Ectodermal cell (in vitro differentiated cells): ENCODE data around the gene NCOA3.
A peak's percentile ranks its signal among the peaks of the same experiment; 100 is the strongest.

Experiments used
- H3K27ac ChIP-seq: 2 replicates; pipeline ENCODE4 v1.7.0; 2013; ENCODE audit warnings: mild to moderate bottlenecking, low read depth, low read length; ENCODE audit not compliant: insufficient read depth, poor library complexity, severe bottlenecking
- H3K27me3 ChIP-seq: 2 replicates; pipeline ENCODE4 v1.7.0; 2013; ENCODE audit warnings: mild to moderate bottlenecking, low read length; ENCODE audit not compliant: insufficient read depth, control insufficient read depth, poor library complexity, severe bottlenecking
- H3K36me3 ChIP-seq: one replicate; pipeline ENCODE4 v1.7.0; 2013; ENCODE audit warnings: low read length; ENCODE audit not compliant: control insufficient read depth, insufficient read depth
- H3K4me1 ChIP-seq: one replicate; pipeline ENCODE4 v1.7.0; 2013; ENCODE audit warnings: low read length; ENCODE audit not compliant: control insufficient read depth, insufficient read depth
- H3K4me3 ChIP-seq: 2 replicates; pipeline ENCODE4 v1.7.0; 2013; ENCODE audit warnings: low read depth, low read length, control low read depth; ENCODE audit not compliant: insufficient read depth
- H3K9me3 ChIP-seq: 2 replicates; pipeline ENCODE4 v1.7.0; 2013; ENCODE audit warnings: mild to moderate bottlenecking, low read length, moderate library complexity; ENCODE audit not compliant: control insufficient read depth
- WGBS, 2 experiments: methylation state at CpG; one replicate each; pipeline ENCODE4 v1.1.7; 2013; ENCODE audit warnings: missing lambda C conversion rate in 2 of 2; 5-methylcytosine and 5-hydroxymethylcytosine counted together

Gene NCOA3

DNA sequence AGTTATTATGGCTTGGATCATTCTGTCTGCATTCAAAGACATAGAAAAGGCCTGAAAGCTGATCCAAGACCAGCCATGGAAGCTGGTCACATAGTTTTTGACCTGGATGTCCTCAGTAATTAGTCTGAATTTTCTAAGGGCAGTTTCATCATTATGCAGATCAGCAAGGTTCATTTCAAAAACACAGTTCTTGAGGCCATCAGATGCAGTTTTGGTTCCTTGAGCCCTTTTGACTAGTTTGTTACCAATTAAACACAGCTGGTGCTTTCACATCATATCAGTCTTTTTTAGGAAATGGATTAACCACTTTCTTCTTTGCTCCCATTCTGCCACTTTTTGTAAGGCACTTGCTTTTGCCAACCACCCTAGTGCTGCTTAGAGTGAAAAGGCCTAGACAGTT, 129.4 kb downstream of the NCOA3 start:
- Histone ChIP-seq H3K36me3 (peaks cover 7% of the 10 kb centered on the region), H3K4me3 (no peak overlapping the region), H3K4me1 (no peaks in the 10 kb centered on the region), H3K27me3 (no peaks in the 10 kb centered on the region), H3K27ac (no peak overlapping the region), H3K9me3 (no peaks in the 10 kb centered on the region)

DNA sequence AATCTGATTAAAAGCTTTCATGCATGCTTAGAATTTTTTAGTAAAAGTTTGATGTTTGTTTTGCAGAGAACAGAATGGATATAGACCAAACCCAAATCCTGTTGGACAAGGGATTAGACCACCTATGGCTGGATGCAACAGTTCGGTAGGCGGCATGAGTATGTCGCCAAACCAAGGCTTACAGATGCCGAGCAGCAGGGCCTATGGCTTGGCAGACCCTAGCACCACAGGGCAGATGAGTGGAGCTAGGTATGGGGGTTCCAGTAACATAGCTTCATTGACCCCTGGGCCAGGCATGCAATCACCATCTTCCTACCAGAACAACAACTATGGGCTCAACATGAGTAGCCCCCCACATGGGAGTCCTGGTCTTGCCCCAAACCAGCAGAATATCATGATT, 133.6 kb downstream of the NCOA3 start:
- Histone ChIP-seq H3K4me1 (no peaks in the 10 kb centered on the region), H3K4me3 (no peak overlapping the region), H3K9me3 (no peaks in the 10 kb centered on the region), H3K36me3 (peaks cover 27% of the 10 kb centered on the region), H3K27ac (no peak overlapping the region), H3K27me3 (no peaks in the 10 kb centered on the region)
- 95 to 97% methylated on average over 4 of the region's 4 CpGs for WGBS, 2 experiments

DNA sequence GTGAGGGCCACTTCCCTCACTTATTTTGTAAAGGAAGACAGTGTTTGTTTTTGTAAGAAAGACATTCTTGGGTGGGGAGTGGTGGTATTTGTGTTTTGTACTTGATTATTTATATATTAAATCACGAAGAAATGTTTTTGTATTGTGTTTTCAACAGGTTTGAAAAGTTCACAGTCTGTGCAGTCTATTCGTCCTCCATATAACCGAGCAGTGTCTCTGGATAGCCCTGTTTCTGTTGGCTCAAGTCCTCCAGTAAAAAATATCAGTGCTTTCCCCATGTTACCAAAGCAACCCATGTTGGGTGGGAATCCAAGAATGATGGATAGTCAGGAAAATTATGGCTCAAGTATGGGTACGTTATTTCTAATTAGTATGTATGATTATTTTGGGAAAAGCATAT, 137.2 kb downstream of the NCOA3 start:
- no peak overlapping the region for H3K4me3 ChIP-seq
- 71 to 100% methylated on average over 3 to 4 of the region's 4 CpGs for WGBS, 2 experiments
- H3K27ac ChIP-seq = no peak overlapping the region
- H3K4me1 ChIP-seq = no peaks in the 10 kb centered on the region
- no peaks in the 10 kb centered on the region for H3K27me3 ChIP-seq
- H3K36me3 ChIP-seq = peaks cover 40% of the 10 kb centered on the region
- H3K9me3 ChIP-seq = no peaks in the 10 kb centered on the region

DNA sequence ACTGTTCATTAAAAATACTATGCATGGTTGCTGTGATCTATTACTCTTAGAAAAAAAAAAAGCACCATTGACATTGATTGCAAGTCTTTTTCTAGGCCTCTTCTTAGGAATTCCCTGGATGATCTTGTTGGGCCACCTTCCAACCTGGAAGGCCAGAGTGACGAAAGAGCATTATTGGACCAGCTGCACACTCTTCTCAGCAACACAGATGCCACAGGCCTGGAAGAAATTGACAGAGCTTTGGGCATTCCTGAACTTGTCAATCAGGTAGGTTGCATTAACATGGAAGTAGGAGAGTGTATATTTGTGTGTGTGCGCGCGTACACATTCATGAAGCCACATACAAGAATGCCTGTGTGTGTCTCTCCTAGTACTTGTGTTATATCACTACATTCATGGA, 140.4 kb downstream of the NCOA3 start:
- Histone ChIP-seq H3K27ac (no peak overlapping the region), H3K4me1 (no peaks in the 10 kb centered on the region), H3K36me3 (peaks cover 36% of the 10 kb centered on the region), H3K4me3 (no peak overlapping the region), H3K27me3 (no peaks in the 10 kb centered on the region), H3K9me3 (no peaks in the 10 kb centered on the region)
- 100% methylated on average over 3 to 4 of the region's 4 CpGs for WGBS, 2 experiments

DNA sequence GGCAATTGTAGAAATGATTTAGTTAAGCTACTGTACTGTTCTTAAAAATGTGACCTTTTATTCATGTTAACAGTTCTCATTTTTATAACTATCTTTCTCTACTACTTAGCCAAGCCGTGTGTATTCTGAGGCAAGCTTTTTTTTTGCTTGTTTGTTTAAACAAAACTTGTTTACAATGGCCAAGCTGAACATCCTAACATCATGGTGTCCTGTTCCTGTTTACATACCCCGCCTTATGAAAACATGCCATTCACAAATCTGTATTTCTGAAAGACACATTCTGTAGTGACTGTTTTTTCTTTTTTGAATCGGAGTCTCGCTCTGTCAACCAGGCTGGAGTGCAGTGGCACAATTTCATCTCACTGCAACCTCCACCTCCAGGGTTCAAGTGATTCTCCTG, 140.9 kb downstream of the NCOA3 start:
- H3K27ac ChIP-seq = no peak overlapping the region
- no peaks in the 10 kb centered on the region for H3K4me1 ChIP-seq
- peaks cover 35% of the 10 kb centered on the region for H3K36me3 ChIP-seq
- H3K4me3 ChIP-seq = no peak overlapping the region
- H3K27me3 ChIP-seq = no peaks in the 10 kb centered on the region
- no peaks in the 10 kb centered on the region for H3K9me3 ChIP-seq
- 79 to 82% methylated on average over 4 of the region's 4 CpGs for WGBS, 2 experiments

DNA sequence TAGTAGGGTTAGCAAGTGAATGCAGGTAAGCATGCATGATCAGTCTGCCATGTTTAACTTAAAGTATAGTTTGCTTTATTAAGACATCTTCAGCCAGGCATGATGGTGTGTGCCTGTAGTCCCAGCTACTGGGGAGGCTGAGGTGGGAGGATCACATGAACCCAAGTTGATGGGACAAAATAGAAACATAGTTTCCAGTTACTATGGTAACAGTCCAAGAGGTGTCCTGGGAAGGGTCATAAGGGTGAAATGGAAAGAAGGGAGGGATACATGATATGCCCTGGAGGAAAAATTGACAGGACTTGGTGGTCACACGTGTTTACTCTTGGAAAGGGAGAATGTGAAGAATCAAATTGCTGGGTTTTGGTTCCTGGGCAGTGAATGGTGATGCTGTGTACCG, 143.9 kb downstream of the NCOA3 start:
- peaks cover 19% of the 10 kb centered on the region for H3K36me3 ChIP-seq
- H3K4me1 ChIP-seq = no peaks in the 10 kb centered on the region
- WGBS, 2 experiments = 93 to 96% methylated on average over 2 of the region's 2 CpGs
- no peak overlapping the region for H3K4me3 ChIP-seq
- no peak overlapping the region for H3K27ac ChIP-seq
- H3K27me3 ChIP-seq = no peaks in the 10 kb centered on the region
- H3K9me3 ChIP-seq = no peaks in the 10 kb centered on the region

DNA sequence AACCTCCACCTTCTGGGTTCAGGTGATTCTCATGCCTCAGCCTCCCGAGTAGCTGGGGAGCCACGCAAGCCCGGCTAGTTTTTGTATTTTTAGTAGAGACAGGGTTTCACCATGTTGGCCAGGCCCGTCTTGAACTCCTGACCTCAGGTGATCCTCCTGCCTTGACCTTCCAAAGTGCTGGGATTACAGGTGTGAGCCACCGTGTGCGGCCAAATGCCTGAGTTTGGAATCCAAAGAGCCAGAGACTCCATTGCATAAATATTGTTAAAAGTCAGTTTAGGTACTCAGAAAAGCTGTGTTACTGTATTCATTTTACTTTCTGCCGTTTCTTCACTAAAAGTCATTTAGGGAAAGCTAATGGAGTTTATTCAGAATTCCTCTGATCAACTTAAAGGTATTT, 146.3 kb downstream of the NCOA3 start:
- H3K27ac ChIP-seq = no peak overlapping the region
- peaks cover 22% of the 10 kb centered on the region for H3K36me3 ChIP-seq
- WGBS, 2 experiments = 94% methylated on average over 7 of the region's 7 CpGs
- H3K27me3 ChIP-seq = no peaks in the 10 kb centered on the region
- H3K9me3 ChIP-seq = no peaks in the 10 kb centered on the region
- H3K4me3 ChIP-seq = no peak overlapping the region
- H3K4me1 ChIP-seq = no peaks in the 10 kb centered on the region

DNA sequence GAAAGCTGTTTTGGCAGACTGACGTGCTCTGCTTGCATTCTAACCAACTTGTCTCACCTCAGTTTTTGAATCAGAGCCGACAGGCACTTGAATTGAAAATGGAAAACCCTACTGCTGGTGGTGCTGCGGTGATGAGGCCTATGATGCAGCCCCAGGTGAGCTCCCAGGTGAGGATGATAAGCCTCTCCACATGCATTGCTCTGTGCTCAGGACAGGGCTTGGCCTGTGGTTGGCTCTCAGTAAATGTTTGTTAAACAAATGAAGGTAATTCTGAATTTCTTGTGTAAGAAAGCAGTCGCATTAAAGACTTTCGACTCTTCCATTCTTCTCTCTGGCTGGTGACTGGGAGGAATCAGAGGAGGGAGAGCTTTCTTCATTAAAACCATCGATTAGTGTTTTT, 147.3 kb downstream of the NCOA3 start:
- H3K4me3 ChIP-seq = no peak overlapping the region
- H3K27me3 ChIP-seq = no peaks in the 10 kb centered on the region
- peaks cover 6% of the 10 kb centered on the region for H3K4me1 ChIP-seq
- no peaks in the 10 kb centered on the region for H3K9me3 ChIP-seq
- peaks cover 27% of the 10 kb centered on the region for H3K36me3 ChIP-seq
- 89 to 93% methylated on average over 6 of the region's 6 CpGs for WGBS, 2 experiments
- H3K27ac ChIP-seq = no peak overlapping the region

DNA sequence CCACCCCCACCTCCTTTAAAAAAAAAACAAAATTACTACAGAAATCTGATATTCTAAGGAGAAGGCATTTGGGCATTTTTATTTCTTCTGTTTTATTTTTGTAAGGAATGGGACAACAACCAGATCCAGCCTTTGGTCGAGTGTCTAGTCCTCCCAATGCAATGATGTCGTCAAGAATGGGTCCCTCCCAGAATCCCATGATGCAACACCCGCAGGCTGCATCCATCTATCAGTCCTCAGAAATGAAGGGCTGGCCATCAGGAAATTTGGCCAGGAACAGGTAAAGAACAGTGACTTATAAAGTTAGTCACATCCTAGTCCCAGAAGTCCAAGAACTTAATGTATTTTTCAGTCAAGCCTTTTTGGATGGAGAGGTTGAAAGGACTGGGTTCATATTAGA, 150.6 kb downstream of the NCOA3 start:
- H3K27ac ChIP-seq = no peak overlapping the region
- H3K36me3 ChIP-seq = peaks cover 23% of the 10 kb centered on the region
- H3K4me3 ChIP-seq = no peak overlapping the region
- H3K27me3 ChIP-seq = no peaks in the 10 kb centered on the region
- H3K4me1 ChIP-seq = peaks cover 8% of the 10 kb centered on the region
- WGBS, 2 experiments = 90 to 97% methylated on average over 3 of the region's 3 CpGs
- no peaks in the 10 kb centered on the region for H3K9me3 ChIP-seq

DNA sequence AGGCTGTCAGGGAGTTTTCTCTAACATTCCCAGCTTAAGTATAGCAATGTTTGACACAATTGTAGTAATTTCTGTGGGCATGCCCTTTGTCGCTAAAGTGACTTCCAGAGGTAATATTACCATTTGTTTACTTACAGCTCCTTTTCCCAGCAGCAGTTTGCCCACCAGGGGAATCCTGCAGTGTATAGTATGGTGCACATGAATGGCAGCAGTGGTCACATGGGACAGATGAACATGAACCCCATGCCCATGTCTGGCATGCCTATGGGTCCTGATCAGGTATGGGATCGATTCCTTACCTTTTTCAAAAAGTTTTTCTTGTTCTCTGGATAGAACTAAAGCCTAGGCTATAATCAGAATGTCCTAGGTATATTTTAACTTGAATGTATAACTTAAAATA, 151.1 kb downstream of the NCOA3 start:
- H3K9me3 ChIP-seq = no peaks in the 10 kb centered on the region
- H3K27ac ChIP-seq = no peak overlapping the region
- H3K36me3 ChIP-seq = peaks cover 23% of the 10 kb centered on the region
- 92 to 100% methylated on average over 2 of the region's 2 CpGs for WGBS, 2 experiments
- H3K27me3 ChIP-seq = no peaks in the 10 kb centered on the region
- H3K4me3 ChIP-seq = no peak overlapping the region
- H3K4me1 ChIP-seq = peaks cover 8% of the 10 kb centered on the region

DNA sequence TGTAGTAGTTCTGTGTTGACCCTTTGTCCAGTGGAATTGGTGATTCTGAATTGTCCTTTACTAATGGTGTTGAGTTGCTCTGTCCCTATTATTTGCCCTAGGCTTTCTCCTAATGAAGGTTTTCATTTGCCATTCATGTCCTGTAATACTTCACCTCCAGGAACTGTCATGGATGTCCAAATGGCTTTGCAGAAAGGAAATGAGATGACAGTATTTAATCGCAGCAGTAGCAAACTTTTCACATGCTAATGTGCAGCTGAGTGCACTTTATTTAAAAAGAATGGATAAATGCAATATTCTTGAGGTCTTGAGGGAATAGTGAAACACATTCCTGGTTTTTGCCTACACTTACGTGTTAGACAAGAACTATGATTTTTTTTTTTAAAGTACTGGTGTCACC, 152.2 kb downstream of the NCOA3 start:
- H3K27ac ChIP-seq = peak overlapping the region; percentile 44
- peaks cover 8% of the 10 kb centered on the region for H3K4me1 ChIP-seq
- 76 to 80% methylated on average over 2 of the region's 2 CpGs for WGBS, 2 experiments
- no peaks in the 10 kb centered on the region for H3K9me3 ChIP-seq
- H3K4me3 ChIP-seq = no peak overlapping the region
- no peaks in the 10 kb centered on the region for H3K27me3 ChIP-seq
- H3K36me3 ChIP-seq = peaks cover 23% of the 10 kb centered on the region
